Fibroblast of peridontal ligament (primary cell): ENCODE data around the gene DLAT.
"Not testable (repeated sequence)": the region's sequence is repeated elsewhere in the genome, so short reads cannot be mapped to it uniquely, and the experiment has no call there.

Experiments
- DNase-seq: peaks from one replicate; pipeline ENCODE4 v3.0.0-alpha.2; 2010; ENCODE audit errors: extremely low read depth

DLAT gene

DNA sequence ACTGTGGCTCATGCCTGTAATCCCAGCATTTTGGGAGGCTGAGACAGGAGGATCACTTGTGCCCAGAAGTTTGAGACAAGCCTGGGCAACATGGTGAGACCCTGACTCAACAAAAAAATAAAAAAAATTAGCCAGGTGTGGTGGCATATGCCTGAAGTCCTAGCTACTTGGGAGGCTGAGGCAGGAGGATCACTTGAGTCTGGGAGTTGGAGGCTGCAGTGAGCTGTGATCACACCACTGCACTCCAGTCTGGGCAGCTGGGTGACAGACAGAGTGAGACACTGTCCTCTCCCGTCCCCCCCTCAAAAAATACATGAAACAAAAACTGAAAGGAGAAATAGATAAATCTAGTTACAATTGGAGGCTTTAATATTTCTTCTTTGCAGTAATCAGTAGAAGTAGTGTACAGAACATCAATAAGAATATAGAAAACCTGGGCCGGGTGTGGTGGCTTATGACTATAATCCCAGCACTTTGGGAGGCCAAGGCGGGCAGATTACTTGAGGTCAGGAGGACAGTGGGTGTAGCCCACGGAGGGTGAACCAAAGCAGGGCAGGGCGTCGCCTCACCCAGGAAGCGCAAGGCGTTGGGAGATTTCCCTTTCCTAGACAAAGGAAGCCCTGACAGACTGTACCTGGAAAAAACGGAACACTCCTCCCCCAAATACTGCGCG lies 19.6 kb upstream of the DLAT start:
- no peak for DNase-seq

DNA sequence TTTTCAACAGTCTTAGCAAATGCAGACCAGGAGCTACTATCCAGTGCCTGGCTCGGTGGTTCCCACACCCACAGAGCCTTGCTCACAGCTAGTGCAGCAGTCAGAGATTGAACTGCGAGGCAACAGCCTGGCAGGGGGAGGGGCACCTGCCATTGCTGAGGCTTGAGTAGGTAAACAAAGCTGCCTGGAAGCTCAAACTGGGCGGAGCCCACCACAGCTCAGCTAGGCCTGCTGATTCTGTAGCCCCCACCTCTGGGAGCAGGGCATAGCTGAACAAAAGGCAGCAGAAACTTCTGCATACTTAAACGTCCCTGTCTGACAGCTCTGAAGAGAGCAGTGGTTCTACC lies 19.1 kb upstream of the DLAT start:
- not testable (repeated sequence) for DNase-seq

DNA sequence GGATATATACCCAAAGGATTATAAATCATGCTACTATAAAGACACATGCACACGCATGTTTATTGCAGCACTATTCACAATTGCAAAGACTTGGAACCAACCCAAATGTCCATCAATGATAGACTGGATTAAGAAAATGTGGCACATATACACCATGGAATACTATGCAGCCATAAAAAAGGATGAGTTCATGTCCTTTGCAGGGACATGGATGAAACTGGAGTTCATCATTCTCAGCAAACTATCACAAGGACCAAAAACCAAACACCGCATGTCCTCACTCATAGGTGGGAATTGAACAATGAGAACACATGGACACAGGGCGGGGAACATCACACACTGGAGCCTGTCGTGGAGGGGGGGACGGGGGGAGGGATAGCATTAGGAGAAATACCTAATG lies 13.8 kb upstream of the DLAT start:
- not testable (repeated sequence) for DNase-seq

DNA sequence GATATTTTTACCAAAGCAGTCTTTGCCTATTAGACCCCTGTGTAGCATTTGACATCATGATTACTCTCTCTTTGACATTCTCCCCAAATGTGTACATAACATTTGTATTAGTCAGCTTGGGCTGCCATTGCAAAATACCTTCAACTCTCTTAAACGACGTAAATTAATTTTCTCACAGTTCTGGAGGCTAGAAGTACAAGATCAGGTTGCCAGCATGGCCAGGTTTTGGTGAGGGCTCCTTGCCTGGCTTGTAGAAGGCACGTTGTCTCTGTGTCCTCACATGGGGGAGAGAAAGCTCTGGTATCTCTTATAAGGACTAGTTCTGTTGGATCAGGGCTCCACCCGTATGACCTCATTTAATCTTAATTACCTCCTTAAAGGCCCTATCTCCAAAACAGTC lies 12.3 kb upstream of the DLAT start:
- peak; percentile 52 for DNase-seq

DNA sequence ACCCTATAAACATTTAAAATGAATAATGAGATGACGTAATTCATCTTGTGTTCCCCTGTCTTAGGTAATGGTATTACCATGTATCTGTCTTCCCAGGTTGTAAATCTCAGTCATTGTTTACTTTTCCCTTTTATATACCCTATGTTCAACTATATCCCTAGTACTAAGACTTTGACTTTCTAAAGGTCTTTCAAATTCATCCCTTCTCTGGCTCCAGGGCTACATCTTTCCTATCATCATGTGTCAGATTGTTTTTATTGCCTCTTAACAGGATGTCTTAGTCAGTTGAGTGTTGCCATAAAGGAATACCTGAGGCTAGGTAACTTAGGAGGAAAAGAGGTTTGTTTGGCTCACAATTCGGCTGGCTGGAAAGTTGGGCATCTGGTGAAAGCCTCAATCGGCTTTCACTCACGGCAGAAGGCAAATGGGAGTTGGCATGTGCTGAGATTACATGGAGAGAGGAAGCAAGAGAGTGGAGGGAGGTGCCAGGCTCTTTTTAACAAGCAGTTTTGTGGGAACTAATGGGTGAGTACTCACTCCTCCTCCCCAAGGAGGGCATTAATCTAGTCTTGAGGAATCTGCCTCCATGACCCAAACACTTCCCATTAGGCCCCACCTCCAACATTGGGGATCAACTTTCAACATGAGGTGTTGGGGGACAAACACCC lies 11.6 kb upstream of the DLAT start:
- no peak for DNase-seq

DNA sequence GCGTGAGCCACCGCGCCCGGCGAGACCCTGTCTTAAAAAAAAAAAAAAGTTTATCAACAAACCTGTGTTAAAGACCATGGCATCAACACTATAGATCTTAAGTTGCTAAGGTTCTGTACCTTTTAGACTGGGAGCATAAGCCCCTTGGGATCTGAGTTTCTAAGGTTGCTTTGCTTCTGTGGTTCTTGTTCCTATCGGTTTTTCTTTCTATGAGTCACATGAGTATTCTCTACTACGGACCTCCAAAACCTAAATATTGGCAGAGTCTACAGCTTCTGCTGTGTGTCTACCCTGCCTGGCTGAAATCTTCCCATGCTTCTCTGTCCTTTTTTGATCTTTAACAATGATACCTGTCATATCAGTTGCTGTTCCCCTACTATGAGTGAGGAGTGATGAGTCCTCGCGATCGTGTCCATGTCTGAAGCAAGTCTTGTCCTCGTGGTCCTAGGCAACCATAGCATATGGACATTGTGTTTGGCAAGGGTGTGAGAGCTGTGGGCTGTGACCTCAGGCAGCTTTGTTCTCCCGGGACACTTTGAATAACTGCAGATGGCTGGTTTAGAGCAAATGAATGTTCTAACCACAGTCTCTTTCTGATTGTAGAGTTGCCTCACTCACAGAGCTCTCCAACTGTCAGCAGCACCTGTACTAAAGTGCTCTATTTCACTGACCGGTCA lies 9.0 kb upstream of the DLAT start:
- DNase-seq = peak; percentile 79

DNA sequence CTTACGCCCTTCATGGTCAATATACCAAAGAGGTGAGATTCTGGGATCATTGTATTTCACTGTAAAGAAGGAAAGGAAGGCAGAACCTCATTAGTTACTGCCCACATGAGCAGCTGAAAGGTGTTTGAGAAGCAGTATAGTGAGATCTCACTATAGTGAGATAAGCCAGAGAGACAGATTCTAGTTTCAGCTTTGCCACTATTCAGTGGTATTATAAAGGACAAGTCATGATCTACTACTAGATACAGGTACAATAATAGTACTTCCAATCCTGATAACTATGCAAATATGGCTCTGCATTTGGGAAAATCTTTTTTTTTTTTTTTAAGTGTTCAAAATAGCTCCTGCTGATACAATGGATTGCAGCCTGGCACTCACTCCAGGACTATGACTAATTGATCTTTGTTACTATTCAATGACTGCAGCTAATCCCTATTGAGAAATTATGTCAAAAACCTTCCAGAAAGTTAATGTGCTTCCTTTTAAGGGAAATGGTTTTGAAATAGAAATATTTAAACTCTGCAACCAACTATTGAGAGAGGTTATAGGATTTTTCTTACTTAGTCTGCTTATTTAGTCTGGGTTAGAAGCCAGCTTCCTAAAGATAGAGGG lies 8.3 kb upstream of the DLAT start:
- peak; percentile 93 for DNase-seq

DNA sequence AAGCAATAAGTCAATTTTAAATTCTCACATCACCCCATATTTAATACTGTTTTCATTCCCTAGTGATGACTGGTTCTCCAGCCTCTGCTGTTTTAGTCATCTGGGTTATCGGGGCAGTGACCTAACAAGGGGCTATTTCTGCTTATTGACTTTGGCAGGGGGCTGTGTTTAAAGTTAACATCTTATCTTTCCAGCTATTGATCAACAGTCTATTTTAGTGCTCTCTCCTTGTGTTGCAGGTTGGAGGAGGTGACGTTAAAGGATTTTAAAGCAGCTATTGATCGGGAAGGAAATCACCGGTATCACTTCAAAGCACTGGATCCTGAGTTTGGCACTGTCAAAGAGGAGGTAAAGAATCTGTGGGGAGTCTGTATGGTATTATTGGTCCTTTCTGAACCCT lies 7.7 kb upstream of the DLAT start:
- peak; percentile 60 for DNase-seq

DNA sequence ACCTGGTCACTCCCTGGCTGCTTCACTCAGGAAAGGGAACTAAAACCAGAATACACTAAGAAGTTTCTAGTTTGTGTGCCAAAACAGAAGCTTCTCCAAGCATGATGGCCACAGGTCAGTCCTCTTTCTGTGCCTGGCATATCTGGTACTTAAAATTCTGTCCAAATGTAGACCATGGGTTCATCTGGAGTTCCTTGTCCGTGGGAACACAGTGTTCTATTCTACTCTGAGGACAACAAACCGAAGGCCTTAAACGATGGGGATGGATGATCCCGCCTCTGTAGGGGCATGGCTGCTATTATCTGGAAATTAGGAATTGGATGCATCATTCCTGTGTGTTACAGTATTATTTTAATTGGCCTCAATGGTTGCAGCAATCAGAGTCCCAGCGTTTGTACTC lies 6.1 kb upstream of the DLAT start:
- no peak for DNase-seq

DNA sequence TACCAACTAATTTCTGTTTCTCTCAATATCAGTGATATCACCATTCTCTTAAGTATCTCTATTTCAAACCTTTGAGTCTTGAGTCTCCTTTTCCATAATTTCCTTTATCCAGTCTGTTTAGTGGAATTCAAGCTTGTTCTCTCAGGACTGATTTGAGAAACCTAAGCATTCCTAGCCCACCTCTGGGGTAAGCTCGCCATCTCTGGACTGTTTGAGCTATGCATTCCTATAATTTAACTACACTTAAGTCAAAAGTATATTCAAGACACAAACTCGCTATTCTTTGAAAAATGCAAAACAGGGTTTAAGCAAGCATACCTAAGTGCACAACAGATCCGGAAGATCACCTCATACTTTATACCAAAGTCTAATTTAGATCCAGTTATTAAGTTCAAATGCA lies 2.1 kb upstream of the DLAT start:
- no peak for DNase-seq

DNA sequence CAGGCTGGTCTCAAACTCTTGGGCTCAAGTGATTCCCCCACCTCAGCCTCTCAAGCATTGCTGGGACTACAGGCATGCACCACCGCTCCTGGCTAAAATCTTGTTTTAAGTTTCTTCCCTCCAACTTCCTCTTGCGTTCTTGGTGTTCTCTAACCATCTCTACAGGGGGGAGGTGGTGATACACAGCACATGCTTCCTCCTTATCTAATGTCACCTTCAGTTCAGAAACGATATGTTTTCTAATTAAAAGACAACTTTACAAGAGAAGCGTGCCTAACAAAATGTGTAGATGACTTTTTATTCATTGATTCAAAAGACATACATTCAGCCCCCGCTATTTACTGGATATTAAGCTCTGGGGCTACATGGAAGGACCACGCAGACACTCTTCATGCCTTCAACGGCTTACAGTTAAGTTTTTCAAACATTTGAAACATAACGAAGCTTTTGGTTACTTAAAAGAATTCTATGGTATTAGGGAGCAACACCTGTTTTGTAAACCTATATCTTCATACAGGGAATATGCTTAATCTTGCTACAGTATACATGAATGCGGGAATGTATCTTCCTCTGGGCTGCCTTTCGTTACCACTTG lies 933 bp upstream of the DLAT start:
- DNase-seq = no peak

DNA sequence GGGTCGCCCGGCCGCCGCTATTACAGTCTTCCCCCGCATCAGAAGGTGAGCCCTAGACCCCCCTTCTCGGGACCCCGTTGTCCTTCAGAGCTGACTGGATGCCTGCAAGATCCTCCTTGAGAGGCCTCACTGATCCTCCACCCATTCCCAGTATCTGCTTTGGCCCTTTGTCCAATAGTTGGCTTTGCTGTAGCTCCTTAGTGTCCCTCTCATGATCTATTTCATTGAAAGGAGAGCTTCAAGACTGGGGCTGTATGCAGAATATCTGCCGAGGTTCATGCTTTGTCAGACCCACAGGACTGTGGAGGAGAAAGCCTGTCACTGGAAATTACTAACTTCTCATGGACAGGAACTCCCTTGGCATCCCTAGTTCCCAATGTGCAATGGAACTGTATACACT lies 499 bp downstream of the DLAT start:
- peak; percentile 24 for DNase-seq

DNA sequence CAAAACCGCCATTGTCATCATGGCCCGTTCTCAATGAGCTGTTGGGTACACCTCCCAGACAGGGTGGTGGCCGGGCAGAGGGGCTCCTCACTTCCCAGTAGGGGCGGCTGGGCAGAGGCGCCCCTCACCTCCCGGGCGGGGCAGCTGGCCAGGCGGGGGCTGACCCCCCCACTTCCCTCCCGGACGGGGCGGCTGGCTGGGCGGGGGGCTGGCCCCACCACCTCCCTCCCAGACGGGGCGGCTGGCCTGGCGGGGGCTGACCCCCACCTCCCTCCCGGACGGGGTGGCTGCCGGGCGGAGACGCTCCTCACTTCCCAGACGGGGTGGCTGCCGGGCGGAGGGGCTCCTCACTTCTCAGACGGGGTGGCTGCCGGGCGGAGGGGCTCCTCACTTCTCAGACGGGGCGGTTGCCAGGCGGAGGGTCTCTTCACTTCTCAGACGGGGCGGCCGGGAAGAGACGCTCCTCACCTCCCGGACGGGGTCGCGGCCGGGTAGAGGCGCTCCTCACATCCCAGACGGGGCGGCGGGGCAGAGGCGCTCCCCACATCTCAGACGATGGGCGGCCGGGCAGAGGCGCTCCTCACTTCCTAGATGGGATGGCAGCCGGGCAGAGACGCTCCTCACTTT lies 1.7 kb downstream of the DLAT start:
- DNase-seq = not testable (repeated sequence)

DNA sequence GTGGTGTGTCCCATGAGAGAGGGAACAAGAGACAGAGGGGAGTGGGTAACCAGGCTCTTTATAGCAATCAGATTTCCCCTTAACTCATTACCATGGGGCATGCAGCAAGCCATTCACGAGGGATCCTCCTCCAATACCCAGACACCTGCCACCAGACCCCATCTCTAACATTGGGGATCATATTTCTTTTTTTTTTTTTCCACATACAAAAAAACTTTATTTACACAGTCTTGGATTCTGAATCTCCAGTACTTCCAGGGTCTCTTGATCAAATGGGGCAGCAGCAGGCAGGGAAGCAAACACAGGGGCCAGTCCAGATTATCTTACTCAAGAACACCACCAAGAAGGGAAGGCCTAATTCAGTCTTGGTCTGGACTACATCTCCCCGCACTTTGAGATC lies 4.3 kb downstream of the DLAT start:
- DNase-seq = no peak

DNA sequence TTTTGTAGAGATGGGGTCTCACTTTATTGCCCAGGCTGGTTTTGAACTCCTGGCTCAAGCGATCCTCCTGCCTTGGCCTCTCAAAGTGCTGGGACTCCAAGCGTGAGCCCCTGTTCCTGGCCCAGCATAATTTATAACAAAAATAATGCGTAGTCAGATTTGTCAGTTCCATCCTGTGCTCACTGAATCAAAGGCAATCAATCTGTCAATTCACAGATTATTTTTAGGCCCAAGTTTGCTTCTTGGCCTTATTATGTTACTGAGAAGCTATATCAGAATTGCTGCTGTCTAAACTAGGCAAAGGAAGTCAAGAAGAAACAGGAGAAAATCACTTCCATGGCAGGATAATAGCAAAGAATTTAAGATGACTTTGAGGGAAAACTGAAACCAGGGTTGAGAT lies 8.7 kb downstream of the DLAT start:
- DNase-seq = no peak

DNA sequence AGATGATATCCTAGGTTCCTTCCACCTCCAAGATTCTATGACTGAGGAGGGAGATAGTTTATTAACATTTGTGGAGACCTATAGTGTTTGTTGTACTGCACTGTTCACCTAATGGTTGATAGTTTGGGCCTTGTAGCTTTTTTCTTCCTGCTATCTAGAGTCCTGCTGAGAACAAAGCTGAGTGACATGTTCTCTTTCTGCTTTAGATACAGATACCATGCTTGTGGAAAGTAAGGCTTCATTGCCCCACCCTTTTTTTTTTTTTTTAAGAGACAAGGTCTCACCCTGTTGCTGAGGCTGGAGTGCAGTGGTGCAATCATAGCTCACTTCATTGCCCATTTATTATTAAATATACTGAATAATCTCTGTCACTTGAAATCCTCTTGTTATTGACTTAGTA lies 12.3 kb downstream of the DLAT start:
- DNase-seq = no peak

DNA sequence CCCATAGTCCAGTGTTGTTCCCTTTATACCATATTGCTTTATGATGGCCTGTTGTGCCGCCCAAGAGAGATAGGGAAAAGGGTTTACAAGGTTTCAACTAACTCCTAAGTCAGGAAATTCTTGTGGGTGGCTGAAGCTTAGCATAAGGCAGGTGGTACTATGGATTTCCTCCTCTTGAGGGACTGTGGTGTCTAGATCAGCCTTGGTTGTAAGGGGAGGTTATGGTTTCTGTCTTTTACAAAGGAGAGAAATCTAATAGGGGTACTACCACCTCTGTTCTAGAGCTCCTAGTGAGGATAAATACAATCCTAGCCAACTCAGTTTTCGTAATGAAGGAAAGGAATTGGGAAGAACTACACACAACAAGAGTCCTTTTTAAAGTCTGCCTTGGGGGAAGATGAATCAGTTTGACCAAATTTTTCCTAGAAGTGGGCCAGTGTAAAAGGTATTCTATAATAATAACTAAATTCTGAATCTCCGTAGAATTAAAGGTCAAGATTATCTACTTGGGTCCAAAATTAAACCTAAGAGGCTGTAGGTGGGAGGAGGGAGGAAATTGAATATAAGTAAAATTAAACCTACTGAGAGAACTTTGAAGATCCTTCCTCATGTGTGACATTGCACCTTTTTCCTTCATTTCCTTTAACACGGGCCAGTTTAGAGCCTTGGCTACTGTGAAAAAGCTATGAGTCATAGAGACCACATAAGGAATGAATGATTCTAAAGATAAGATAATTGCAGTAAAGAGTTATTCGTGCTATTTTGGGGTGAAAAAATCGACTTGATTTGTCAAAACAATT lies 17.2 kb downstream of the DLAT start:
- peak; percentile 7 for DNase-seq

DNA sequence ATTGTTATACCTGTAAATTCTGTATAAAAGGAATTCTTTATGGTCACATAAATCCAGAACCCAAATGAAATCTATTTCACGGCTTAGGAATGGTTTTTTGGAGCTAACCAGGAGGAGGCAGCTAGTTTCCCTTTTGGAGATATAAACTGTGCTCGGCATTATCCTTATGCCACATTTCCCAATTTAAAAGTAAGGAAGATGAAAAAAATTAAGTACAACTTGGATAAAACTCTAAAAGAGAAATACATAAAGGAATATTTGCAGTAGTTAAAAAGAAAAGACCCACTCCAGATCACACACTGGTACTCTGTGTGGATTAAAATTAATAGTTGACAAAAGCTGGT lies 17.7 kb downstream of the DLAT start:
- DNase-seq = no peak

DNA sequence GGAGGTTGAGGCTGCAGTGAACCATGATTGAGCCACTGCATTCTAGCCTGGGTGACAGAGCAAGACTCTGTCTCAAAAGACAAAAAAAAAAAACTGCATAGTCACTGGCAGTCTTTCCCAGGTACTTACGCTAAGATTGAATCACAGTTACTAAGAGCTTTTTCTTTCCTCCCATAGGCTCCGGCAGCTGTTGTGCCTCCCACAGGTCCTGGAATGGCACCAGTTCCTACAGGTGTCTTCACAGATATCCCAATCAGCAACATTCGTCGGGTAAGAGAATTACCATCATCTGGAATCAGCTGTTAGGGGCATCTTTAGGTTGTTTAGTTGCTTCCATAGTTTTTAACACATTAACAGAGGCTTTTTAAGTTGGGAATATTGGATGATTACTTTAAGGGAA lies 19.8 kb downstream of the DLAT start:
- no peak for DNase-seq

DNA sequence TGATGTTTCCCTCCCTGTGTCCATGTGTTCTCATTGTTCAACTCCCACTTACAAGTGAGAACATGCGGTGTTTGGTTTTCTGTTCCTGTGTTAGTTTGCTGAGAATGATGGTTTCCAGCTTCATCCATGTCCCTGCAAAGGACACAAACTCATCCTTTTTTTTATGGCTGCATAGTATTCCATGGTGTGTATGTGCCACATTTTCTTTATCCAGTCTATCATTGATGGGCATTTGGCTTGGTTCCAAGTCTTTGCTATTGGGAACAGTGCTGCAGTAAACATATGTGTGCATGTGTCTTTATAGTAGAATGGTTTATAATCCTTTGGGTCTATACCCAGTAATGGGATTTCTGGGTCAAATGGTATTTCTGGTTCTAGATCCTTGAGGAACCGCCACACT lies 21.4 kb downstream of the DLAT start:
- not testable (repeated sequence) for DNase-seq

DNA sequence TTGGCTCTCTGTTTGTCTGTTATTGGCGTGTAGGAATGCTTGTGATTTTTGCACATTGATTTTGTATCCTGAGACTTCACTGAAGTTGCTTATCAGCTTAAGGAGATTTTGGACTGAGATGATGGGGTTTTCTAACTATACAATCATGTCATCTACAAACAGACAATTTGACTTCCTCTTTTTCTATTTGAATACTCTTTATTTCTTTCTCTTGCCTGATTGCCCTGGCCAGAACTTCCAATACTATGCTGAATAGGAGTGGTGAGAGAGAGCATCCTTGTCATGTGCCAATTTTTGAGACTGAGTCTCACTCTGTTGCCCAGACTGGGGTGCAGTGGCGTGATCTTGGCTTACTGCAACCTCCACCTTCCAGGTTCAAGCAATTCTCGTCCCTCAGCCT lies 23.0 kb downstream of the DLAT start:
- not testable (repeated sequence) for DNase-seq
